ENCODE measurements around the gene SLCO3A1. TPM values are rescaled to one million over a fixed set of nuclear protein-coding genes. Genes with fewer than 3 reads are reported as not detected.

SLCO3A1 gene
- total RNA-seq, 1 donor from 2014 or later = 7.7 TPM

DNA sequence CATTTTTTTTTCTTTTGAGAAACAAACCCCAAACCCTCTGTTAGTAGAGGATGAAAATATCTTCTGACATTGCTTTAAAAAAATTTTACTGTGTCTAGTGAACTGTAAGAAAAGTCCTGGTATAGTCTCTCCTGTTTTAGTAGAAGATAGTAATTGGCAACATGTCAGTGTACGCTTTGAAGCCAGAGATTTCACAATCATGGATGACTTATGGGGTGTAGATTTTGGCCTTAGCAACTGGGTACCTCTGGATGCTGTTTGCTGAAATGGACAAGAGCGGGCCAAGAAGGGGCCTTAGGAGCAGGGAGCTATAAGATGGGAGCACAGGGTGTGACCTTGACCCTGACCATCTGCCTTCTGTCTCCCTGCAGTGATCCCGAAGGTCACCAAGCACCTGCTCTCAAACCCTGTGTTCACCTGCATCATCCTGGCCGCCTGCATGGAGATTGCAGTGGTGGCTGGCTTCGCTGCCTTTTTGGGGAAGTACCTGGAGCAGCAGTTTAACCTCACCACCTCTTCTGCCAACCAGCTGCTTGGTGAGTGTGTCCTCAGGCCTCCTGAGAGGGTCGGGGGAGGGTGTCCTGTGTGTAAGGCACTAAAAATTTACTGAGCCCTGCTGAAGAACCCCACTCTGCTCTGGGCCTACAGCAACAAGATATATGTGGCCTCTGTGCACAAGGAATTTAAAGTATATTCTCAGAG is 266.7 kb downstream of the SLCO3A1 start:
- Mint-ChIP-seq H3K9me3 (ENCODE audit: low read depth) (peaks cover 11% of the 10 kb centered on the region), H3K27me3 (no peaks in the 10 kb centered on the region), H3K4me3 (ENCODE audit: low read depth) (no peak overlapping the region), H3K4me1 (ENCODE audit: low read depth) (peaks cover 45% of the 10 kb centered on the region), H3K36me3 (ENCODE audit: insufficient read depth) (peaks cover 10% of the 10 kb centered on the region), H3K27ac (peak overlapping the region; percentile 79)
- DNase-seq (ENCODE audit: low spot score, unreplicated experiment) = no peak
- TF ChIP-seq, protein P1, sequence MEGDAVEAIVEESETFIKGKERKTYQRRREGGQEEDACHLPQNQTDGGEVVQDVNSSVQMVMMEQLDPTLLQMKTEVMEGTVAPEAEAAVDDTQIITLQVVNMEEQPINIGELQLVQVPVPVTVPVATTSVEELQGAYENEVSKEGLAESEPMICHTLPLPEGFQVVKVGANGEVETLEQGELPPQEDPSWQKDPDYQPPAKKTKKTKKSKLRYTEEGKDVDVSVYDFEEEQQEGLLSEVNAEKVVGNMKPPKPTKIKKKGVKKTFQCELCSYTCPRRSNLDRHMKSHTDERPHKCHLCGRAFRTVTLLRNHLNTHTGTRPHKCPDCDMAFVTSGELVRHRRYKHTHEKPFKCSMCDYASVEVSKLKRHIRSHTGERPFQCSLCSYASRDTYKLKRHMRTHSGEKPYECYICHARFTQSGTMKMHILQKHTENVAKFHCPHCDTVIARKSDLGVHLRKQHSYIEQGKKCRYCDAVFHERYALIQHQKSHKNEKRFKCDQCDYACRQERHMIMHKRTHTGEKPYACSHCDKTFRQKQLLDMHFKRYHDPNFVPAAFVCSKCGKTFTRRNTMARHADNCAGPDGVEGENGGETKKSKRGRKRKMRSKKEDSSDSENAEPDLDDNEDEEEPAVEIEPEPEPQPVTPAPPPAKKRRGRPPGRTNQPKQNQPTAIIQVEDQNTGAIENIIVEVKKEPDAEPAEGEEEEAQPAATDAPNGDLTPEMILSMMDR (IDR thresholded peaks at IDR 0.05; ENCODE audit: unreplicated experiment) = no peak

DNA sequence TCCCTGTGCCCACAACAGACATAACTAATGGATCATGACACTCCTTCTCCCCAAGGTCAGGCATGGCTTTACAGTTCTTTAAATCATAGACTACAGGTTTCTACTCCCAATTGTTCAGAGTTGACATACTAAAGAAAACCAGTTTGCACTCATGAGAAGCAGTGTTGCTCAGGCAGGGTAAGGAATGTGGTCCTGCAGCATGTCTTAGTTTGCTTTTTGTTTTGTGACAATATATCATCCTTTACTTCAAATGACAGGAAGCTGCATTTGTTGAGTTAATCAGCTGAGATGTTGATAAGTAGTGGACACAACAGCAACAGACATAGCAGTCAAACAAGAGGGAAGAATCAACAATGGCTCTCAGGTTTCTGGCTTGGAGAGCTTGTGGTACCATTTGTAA is 267.5 kb downstream of the SLCO3A1 start:
- Mint-ChIP-seq H3K4me3 (ENCODE audit: low read depth) (peak overlapping the region; percentile 1), H3K27me3 (no peaks in the 10 kb centered on the region), H3K27ac (peak overlapping the region; percentile 79), H3K4me1 (ENCODE audit: low read depth) (peaks cover 47% of the 10 kb centered on the region), H3K9me3 (ENCODE audit: low read depth) (peaks cover 11% of the 10 kb centered on the region), H3K36me3 (ENCODE audit: insufficient read depth) (peaks cover 10% of the 10 kb centered on the region)
- TF ChIP-seq, protein P1 (IDR thresholded peaks at IDR 0.05; ENCODE audit: unreplicated experiment) = no peak
- no peak for DNase-seq (ENCODE audit: low spot score, unreplicated experiment)

DNA sequence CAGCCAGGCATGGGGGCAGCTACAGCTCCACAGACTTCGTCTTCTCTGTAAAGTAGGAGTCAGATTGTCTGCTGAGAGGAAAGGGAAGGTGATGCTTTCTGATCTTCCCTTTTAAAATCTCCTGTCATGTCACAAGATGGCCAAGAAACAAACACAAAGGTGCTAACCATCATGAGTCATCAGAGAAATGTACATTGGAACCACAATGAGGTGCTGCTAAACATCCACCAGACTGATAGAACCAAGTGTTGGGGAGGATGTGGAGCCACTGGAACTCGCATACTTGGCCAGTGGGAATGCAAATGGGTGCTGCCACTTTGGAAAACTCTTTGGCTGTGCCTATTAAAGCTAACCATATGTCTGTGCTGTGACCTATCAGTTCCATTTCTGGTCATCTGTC is 268.8 kb downstream of the SLCO3A1 start:
- peaks cover 11% of the 10 kb centered on the region for H3K9me3 Mint-ChIP-seq (ENCODE audit: low read depth)
- H3K36me3 Mint-ChIP-seq (ENCODE audit: insufficient read depth) = peaks cover 10% of the 10 kb centered on the region
- H3K4me1 Mint-ChIP-seq (ENCODE audit: low read depth) = peaks cover 47% of the 10 kb centered on the region
- H3K27me3 Mint-ChIP-seq = no peaks in the 10 kb centered on the region
- H3K27ac Mint-ChIP-seq = no peak overlapping the region
- TF ChIP-seq, protein P1 (IDR thresholded peaks at IDR 0.05; ENCODE audit: unreplicated experiment) = no peak
- no peak for DNase-seq (ENCODE audit: low spot score, unreplicated experiment)
- H3K4me3 Mint-ChIP-seq (ENCODE audit: low read depth) = no peak overlapping the region

- Mint-ChIP-seq H3K36me3 (ENCODE audit: insufficient read depth) (peaks cover 10% of the 10 kb centered on the region), H3K27ac (peak overlapping the region; percentile 76), H3K4me3 (ENCODE audit: low read depth) (peak overlapping the region; percentile 12), H3K9me3 (ENCODE audit: low read depth) (peaks cover 11% of the 10 kb centered on the region), H3K27me3 (peaks cover 3% of the 10 kb centered on the region), H3K4me1 (ENCODE audit: low read depth) (peaks cover 39% of the 10 kb centered on the region)
- TF ChIP-seq, protein P1 (IDR thresholded peaks at IDR 0.05; ENCODE audit: unreplicated experiment) = no peak
- no peak for DNase-seq (ENCODE audit: low spot score, unreplicated experiment)
These were observed 270.6 kb downstream of the SLCO3A1 start for GRCh38 chr15:92123962-92124656.

- H3K27me3 Mint-ChIP-seq = peaks cover 3% of the 10 kb centered on the region
- no peak for DNase-seq (ENCODE audit: low spot score, unreplicated experiment)
- H3K4me1 Mint-ChIP-seq (ENCODE audit: low read depth) = peaks cover 36% of the 10 kb centered on the region
- H3K9me3 Mint-ChIP-seq (ENCODE audit: low read depth) = peaks cover 11% of the 10 kb centered on the region
- TF ChIP-seq, protein P1 (IDR thresholded peaks at IDR 0.05; ENCODE audit: unreplicated experiment) = no peak
- no peak overlapping the region for H3K4me3 Mint-ChIP-seq (ENCODE audit: low read depth)
- peak overlapping the region; percentile 76 for H3K27ac Mint-ChIP-seq
- peaks cover 10% of the 10 kb centered on the region for H3K36me3 Mint-ChIP-seq (ENCODE audit: insufficient read depth)
These were observed 271.1 kb downstream of the SLCO3A1 start for GRCh38 chr15:92124657-92125010.

All from progenitor cell of endocrine pancreas (in vitro differentiated cells).